Right lobe of liver (tissue), 6 donors: ENCODE measurements around the gene CYBB. TPM values are rescaled to one million over a fixed set of nuclear protein-coding genes. Genes with fewer than 3 reads are reported as not detected.
A peak's percentile ranks its signal among the peaks of the same experiment; 100 is the strongest.

ENCODE experiments used
- ATAC-seq, 4 donors: fragments of 200-7000 bp; cut with Tn5 transposase; one replicate each; pipeline ENCODE4 v1.9.1; 2020; ENCODE audit warnings: mild to moderate bottlenecking in 4 of 4, moderate library complexity in 4 of 4
- DNase-seq, 3 donors: peaks; one replicate each; pipeline ENCODE4 v3.0.0-alpha.2; 2020
- H3K27ac ChIP-seq, 3 donors: fragments of 200-600 bp; one replicate each; pipeline ENCODE4 v1.8.0; 2022
- H3K27me3 ChIP-seq, 2 donors: fragments of 200-600 bp; one replicate each; pipeline ENCODE4 v1.8.0; 2022
- H3K36me3 ChIP-seq, 4 donors: fragments of 200-600 bp; sonication (generic) in 1 of 4; one replicate each; pipeline versions ENCODE4 v1.5.1 to v1.8.0; 2017 to 2022; ENCODE audit warnings: control low read depth in 1 of 4
- H3K4me1 ChIP-seq, 4 donors: fragments of 200-600 bp; sonication (generic) in 1 of 4; one replicate each; pipeline versions ENCODE4 v1.5.1 to v1.8.0; 2017 to 2022; ENCODE audit warnings: control low read depth in 1 of 4
- H3K4me3 ChIP-seq, 3 donors: fragments of 200-600 bp; one replicate each; pipeline ENCODE4 v1.8.0; 2022
- H3K9me3 ChIP-seq, 4 donors: fragments of 200-600 bp; sonication (generic) in 1 of 4; one replicate each; pipeline versions ENCODE4 v1.5.1 to v1.8.0; 2017 to 2022; ENCODE audit warnings: control low read depth in 1 of 4
- POLR2A ChIP-seq: fragments of 450-650 bp; IDR thresholded peaks from one replicate; pipeline ENCODE4 v1.6.1; 2017; ENCODE audit warnings: antibody characterized with exemption, mild to moderate bottlenecking
- WGBS: methylation state at CpG from one replicate; pipeline ENCODE4 v1.1.6; 2018; ENCODE audit warnings: low coverage, low lambda C conversion rate; ENCODE audit not compliant: insufficient coverage; ENCODE audit errors: missing lambda C conversion rate; 5-methylcytosine and 5-hydroxymethylcytosine counted together
- intact Hi-C, 2 donors: fragments of 100-400 bp; cut with DNase I; formaldehyde crosslinking; loops; one replicate each; pipeline versions ENCODE4 v1.11.2 to v1.14.1; 2022
- total RNA-seq, 6 experiments: library from RNA; depleted of rRNA in 2 of 6; stranded (reverse); fragments of >200 nt in 2 of 6; fragmentation: NEBNext Ultra II Directional in 3 of 6; extraction: Animal tissue kit (Norgen Biotek cat#: 25700) in 3 of 6; gene quantifications; one replicate each; pipeline versions ENCODE4 v1.1.0 to v1.2.4, GENCODE V29; 2016 to 2023
- TF ChIP-seq, protein P1 (sequence below), 4 donors: fragments of 200-600 bp in 3 of 4; fragments of 450-650 bp in 1 of 4; IDR thresholded peaks; one replicate each; pipeline versions ENCODE4 v1.5.1 to v1.8.0; 2016 to 2022; ENCODE audit warnings: antibody characterized with exemption in 4 of 4, mild to moderate bottlenecking in 2 of 4
- donor health status: DM: no; HTN: yes; CAD: no.
- donor health status: DM: no; HTN: no; CAD: no.
- donor health status: DM: no; HTN: no; CAD: no.
- donor health status: DM: no; HTN: yes; CAD: no.
- donor health status: DM: no; HTN: yes; CAD: no.

Gene CYBB
- total RNA-seq, 6 experiments from 2014 or later: 5.7 to 39.4 (median 10.0) TPM

DNA sequence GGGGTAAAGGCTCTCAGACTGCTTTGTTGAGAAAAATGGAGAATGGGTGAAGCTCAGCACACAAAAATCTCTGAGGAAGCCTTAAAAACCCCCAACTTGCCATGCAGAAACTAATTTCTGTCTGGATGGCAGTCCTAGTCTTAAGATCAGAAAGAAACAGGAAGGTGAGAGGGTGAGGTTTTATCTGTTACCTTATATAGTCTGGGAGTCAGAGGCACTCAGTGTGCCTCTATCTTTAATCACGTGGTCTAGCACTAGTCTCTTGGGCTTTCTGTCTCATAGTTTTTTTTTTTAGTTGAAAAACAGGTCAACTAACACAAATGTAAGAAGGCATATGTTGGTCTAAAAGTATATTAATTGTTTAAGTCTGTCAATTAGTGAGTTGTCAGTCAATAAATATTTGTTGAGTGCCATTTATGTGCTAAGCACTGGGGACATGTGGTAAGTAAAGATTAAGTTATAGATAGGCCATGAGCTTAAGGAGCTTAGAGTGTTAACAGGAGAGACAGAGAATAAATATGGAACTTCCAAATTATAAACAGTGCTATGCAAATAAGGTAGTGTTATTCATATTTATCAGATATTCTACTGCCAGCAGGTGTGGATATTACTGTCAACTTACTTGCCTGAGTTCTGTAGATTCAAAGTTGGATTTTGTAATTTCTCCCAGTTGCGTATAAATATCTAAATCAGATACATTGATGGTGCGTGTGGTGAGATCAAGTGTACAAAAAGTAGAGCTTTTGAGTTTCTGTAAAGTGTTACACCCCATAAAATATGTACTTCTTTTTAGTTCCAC lies 7.0 kb downstream of the CYBB start:
- no peaks in the 10 kb centered on the region for H3K4me1 ChIP-seq
- intact Hi-C loops: no loop called here
- TF ChIP-seq POLR2A: no peak
- TF ChIP-seq, protein P1, sequence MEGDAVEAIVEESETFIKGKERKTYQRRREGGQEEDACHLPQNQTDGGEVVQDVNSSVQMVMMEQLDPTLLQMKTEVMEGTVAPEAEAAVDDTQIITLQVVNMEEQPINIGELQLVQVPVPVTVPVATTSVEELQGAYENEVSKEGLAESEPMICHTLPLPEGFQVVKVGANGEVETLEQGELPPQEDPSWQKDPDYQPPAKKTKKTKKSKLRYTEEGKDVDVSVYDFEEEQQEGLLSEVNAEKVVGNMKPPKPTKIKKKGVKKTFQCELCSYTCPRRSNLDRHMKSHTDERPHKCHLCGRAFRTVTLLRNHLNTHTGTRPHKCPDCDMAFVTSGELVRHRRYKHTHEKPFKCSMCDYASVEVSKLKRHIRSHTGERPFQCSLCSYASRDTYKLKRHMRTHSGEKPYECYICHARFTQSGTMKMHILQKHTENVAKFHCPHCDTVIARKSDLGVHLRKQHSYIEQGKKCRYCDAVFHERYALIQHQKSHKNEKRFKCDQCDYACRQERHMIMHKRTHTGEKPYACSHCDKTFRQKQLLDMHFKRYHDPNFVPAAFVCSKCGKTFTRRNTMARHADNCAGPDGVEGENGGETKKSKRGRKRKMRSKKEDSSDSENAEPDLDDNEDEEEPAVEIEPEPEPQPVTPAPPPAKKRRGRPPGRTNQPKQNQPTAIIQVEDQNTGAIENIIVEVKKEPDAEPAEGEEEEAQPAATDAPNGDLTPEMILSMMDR (IDR thresholded peaks at IDR 0.05): no peak
- DNase-seq: no peak
- peak in 1 of 4 donors; percentile 40 for ATAC-seq
- WGBS: 28% methylated on average over 3 of the region's 3 CpGs
- H3K27ac ChIP-seq: no peak overlapping the region
- H3K27me3 ChIP-seq: peaks cover 0 to 3% of the 10 kb centered on the region in 2 donors
- H3K9me3 ChIP-seq: no peaks in the 10 kb centered on the region
- no peak overlapping the region for H3K4me3 ChIP-seq
- H3K36me3 ChIP-seq: no peaks in the 10 kb centered on the region

DNA sequence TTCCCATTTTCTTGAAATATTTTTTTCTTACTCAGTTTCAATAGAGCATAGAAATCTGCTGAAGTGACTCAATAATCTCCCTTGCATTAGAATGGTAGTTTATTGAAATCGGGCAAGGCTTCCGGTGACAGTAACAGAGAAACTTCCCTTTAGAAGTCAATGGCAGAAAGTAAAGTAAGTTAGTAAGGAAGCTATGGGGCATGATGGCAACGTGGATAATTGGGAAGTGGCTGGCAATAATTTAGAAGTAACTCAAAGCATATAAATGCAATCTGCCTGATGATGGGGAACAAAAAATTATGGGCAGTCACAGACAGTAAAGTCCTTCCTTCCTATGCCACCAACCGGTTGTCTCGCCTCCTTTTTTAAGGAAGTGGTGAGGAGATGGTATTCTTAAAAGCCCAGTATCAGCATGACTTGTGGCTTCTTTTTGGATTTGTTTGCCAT lies 7.6 kb downstream of the CYBB start:
- H3K4me1 ChIP-seq: no peaks in the 10 kb centered on the region
- intact Hi-C loops: no loop called here
- no peaks in the 10 kb centered on the region for H3K36me3 ChIP-seq
- WGBS: 54% methylated on average over 5 of the region's 5 CpGs
- H3K27ac ChIP-seq: no peak overlapping the region
- H3K9me3 ChIP-seq: no peaks in the 10 kb centered on the region
- H3K4me3 ChIP-seq: no peak overlapping the region
- DNase-seq (no peak), ATAC-seq (peak in 2 of 4 donors; percentile 34 to 40)
- peaks cover 0 to 3% of the 10 kb centered on the region in 2 donors for H3K27me3 ChIP-seq
- no peak for TF ChIP-seq POLR2A
- TF ChIP-seq, protein P1 (IDR thresholded peaks at IDR 0.05): no peak

DNA sequence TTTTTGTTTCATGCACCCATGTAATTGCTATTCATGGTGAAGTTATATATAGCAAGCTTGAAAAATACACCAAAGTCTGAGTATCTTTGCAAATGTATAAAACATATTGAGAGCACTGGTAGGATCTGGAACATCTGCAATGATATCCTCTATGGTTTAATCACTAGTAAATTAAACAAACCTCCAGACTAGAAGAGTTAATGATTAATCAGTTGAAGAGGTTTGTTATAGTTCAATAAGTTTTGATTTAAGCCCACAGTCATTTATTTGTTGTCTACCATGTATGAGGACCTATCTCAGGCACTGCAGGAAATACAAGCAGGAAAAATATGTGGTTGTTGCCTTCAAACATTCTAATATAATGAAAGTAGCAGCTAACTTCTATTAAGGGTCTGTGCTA lies 16.5 kb downstream of the CYBB start:
- no peak overlapping the region for H3K27ac ChIP-seq

DNA sequence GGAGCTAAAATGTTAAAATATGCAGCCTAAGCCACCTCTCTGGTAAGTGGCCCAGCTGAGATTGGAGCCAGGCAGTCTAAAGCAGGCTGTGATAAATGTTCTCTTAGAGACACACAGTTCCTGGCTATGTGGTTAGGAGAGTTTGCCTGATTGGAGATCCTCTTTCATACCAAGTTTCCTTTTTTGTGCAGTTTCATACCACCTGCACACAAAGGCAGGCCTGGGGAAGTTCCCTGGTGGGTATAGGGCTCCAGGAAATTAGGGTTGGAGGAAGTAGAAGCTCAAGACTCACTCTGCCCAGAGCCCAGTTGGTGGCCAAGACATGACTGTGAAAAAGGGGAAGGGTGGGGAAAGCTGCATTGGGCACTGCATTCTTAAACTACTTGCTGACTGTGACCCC lies 16.9 kb downstream of the CYBB start:
- H3K9me3 ChIP-seq: no peaks in the 10 kb centered on the region
- no peaks in the 10 kb centered on the region for H3K4me1 ChIP-seq
- DNase-seq (peak in 2 of 3 donors; percentile 18 to 54), ATAC-seq (peak; percentile 35 to 73 (median 60))
- no peak overlapping the region for H3K4me3 ChIP-seq
- intact Hi-C loops: no loop called here
- H3K27me3 ChIP-seq: no peaks in the 10 kb centered on the region
- TF ChIP-seq, protein P1 (IDR thresholded peaks at IDR 0.05): no peak
- no peak for TF ChIP-seq POLR2A
- no peaks in the 10 kb centered on the region for H3K36me3 ChIP-seq
- H3K27ac ChIP-seq: no peak overlapping the region

More for the DNA sequence above, 16.5 kb downstream of the CYBB start:
- Histone ChIP-seq H3K4me1 (no peaks in the 10 kb centered on the region), H3K36me3 (no peaks in the 10 kb centered on the region), H3K9me3 (no peaks in the 10 kb centered on the region), H3K27me3 (no peaks in the 10 kb centered on the region), H3K4me3 (no peak overlapping the region)
- intact Hi-C loops: no loop called here
- TF ChIP-seq POLR2A: no peak
- TF ChIP-seq, protein P1 (IDR thresholded peaks at IDR 0.05): no peak
- ATAC-seq: peak in 2 of 4 donors; percentile 40 to 80
- DNase-seq: no peak
